ENCODE results near the gene CAPN7.

CAPN7 gene

GRCh38 chr3:15269091-15269989, 63.3 kb downstream of the CAPN7 start:
- no peak overlapping the region for H3K4me2 ChIP-seq (ENCODE audit: low read depth, low read length, poor library complexity, severe bottlenecking)
- no peak overlapping the region for H2AFZ ChIP-seq (ENCODE audit: low read depth, low read length, severe bottlenecking)
- H4K20me1 ChIP-seq (ENCODE audit: low read depth, low read length): no peaks in the 10 kb centered on the region
- H3K4me3 ChIP-seq (ENCODE audit: insufficient read depth, low read length, poor library complexity, severe bottlenecking): no peak overlapping the region
- no peaks in the 10 kb centered on the region for H3K79me2 ChIP-seq (ENCODE audit: insufficient read depth, low read length)
- no peak for TF ChIP-seq CTCF (IDR thresholded peaks at IDR 0.05; ENCODE audit: insufficient read depth, low read length, poor library complexity, severe bottlenecking)
- no peak for TF ChIP-seq EZH2phosphoT487 (conservative IDR thresholded peaks at IDR 0.05; ENCODE audit: low read length)
- no peaks in the 10 kb centered on the region for H3K27me3 ChIP-seq (ENCODE audit: low read length)
- no peaks in the 10 kb centered on the region for H3K9me2 ChIP-seq (replicated peaks; ENCODE audit: insufficient read depth, low read length)
- no peaks in the 10 kb centered on the region for H3K9me3 ChIP-seq (ENCODE audit: insufficient read depth, low read length)
- H3K9ac ChIP-seq (ENCODE audit: low read length): no peak overlapping the region
- H3F3A ChIP-seq (ENCODE audit: insufficient read depth): no peaks in the 10 kb centered on the region
- no peaks in the 10 kb centered on the region for H3K36me3 ChIP-seq (ENCODE audit: low read length)
- no peak overlapping the region for H3K27ac ChIP-seq (ENCODE audit: low read depth, low read length)

GRCh38 chr3:15271030-15271429, 65.0 kb downstream of the CAPN7 start:
- no peak overlapping the region for H3K27ac ChIP-seq (ENCODE audit: low read depth, low read length)
- no peaks in the 10 kb centered on the region for H4K20me1 ChIP-seq (ENCODE audit: low read depth, low read length)
- no peaks in the 10 kb centered on the region for H3K9me2 ChIP-seq (replicated peaks; ENCODE audit: insufficient read depth, low read length)
- no peaks in the 10 kb centered on the region for H3K36me3 ChIP-seq (ENCODE audit: low read length)
- H3K4me2 ChIP-seq (ENCODE audit: low read depth, low read length, poor library complexity, severe bottlenecking): no peak overlapping the region
- TF ChIP-seq CTCF (IDR thresholded peaks at IDR 0.05; ENCODE audit: insufficient read depth, low read length, poor library complexity, severe bottlenecking) (no peak), EZH2phosphoT487 (conservative IDR thresholded peaks at IDR 0.05; ENCODE audit: low read length) (no peak)
- no peak overlapping the region for H2AFZ ChIP-seq (ENCODE audit: low read depth, low read length, severe bottlenecking)
- H3K27me3 ChIP-seq (ENCODE audit: low read length): no peaks in the 10 kb centered on the region
- H3K9ac ChIP-seq (ENCODE audit: low read length): no peak overlapping the region
- no peaks in the 10 kb centered on the region for H3K9me3 ChIP-seq (ENCODE audit: insufficient read depth, low read length)
- H3K4me3 ChIP-seq (ENCODE audit: insufficient read depth, low read length, poor library complexity, severe bottlenecking): no peak overlapping the region
- H3K79me2 ChIP-seq (ENCODE audit: insufficient read depth, low read length): no peaks in the 10 kb centered on the region
- no peaks in the 10 kb centered on the region for H3F3A ChIP-seq (ENCODE audit: insufficient read depth)

GRCh38 chr3:15271785-15272381, 65.8 kb downstream of the CAPN7 start:
- H3K9me3 ChIP-seq (ENCODE audit: insufficient read depth, low read length): no peaks in the 10 kb centered on the region
- H3K4me2 ChIP-seq (ENCODE audit: low read depth, low read length, poor library complexity, severe bottlenecking): no peak overlapping the region
- no peak overlapping the region for H3K4me3 ChIP-seq (ENCODE audit: insufficient read depth, low read length, poor library complexity, severe bottlenecking)
- no peak overlapping the region for H3K9ac ChIP-seq (ENCODE audit: low read length)
- H3K79me2 ChIP-seq (ENCODE audit: insufficient read depth, low read length): no peaks in the 10 kb centered on the region
- no peak overlapping the region for H3K27ac ChIP-seq (ENCODE audit: low read depth, low read length)
- no peaks in the 10 kb centered on the region for H4K20me1 ChIP-seq (ENCODE audit: low read depth, low read length)
- H3F3A ChIP-seq (ENCODE audit: insufficient read depth): no peaks in the 10 kb centered on the region
- H3K9me2 ChIP-seq (replicated peaks; ENCODE audit: insufficient read depth, low read length): no peaks in the 10 kb centered on the region
- TF ChIP-seq CTCF (IDR thresholded peaks at IDR 0.05; ENCODE audit: insufficient read depth, low read length, poor library complexity, severe bottlenecking): no peak
- TF ChIP-seq EZH2phosphoT487 (conservative IDR thresholded peaks at IDR 0.05; ENCODE audit: low read length): no peak
- H3K36me3 ChIP-seq (ENCODE audit: low read length): no peaks in the 10 kb centered on the region
- H2AFZ ChIP-seq (ENCODE audit: low read depth, low read length, severe bottlenecking): no peak overlapping the region
- no peaks in the 10 kb centered on the region for H3K27me3 ChIP-seq (ENCODE audit: low read length)
